Neural progenitor cell (in vitro differentiated cells): ENCODE results near the gene KIAA2012.

Experiments
- CTCF ChIP-seq: fragments of 200-600 bp; sonication (generic); IDR thresholded peaks from 2 replicates; pipeline ENCODE4 v1.5.1; 2017; ENCODE audit warnings: antibody characterized with exemption, mild to moderate bottlenecking
- EZH2 ChIP-seq: fragments of 200-600 bp; sonication (generic); IDR thresholded peaks from 2 replicates; pipeline ENCODE4 v1.6.1; 2017; ENCODE audit warnings: antibody characterized with exemption, mild to moderate bottlenecking, moderate library complexity
- EZH2phosphoT487 ChIP-seq: fragments of 200-600 bp; sonication (generic); IDR thresholded peaks from 2 replicates; pipeline ENCODE4 v1.6.1; 2017; ENCODE audit warnings: antibody characterized with exemption

DNA sequence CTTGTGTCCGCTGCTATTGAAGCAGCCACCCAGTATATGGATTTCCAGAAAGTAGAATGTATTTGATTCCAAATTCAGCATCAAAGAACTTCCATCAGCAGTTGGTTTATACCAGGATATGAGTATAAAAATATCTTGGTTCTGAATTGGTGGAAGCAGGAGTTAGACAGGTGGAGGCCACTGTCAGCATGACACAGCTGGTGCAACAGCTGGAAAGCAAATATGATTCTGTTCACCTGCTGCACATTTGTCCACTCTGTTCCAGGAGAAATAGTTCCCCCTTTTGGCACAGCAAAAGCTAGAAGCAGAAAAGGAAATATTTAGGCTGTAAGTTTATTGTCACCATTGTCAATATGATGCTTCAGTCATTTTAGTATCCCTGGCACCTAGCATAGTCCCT, 41.2 kb downstream of the KIAA2012 start:
- no peak for TF ChIP-seq CTCF
- TF ChIP-seq EZH2 = no peak
- TF ChIP-seq EZH2phosphoT487 = no peak
